ENCODE data around the gene TMEM239. TPM values are rescaled to one million over a fixed set of nuclear protein-coding genes. Genes with fewer than 3 reads are reported as not detected.

The TMEM239 gene
- polyA plus RNA-seq, 6 donors from 2014 or later = not detected

DNA sequence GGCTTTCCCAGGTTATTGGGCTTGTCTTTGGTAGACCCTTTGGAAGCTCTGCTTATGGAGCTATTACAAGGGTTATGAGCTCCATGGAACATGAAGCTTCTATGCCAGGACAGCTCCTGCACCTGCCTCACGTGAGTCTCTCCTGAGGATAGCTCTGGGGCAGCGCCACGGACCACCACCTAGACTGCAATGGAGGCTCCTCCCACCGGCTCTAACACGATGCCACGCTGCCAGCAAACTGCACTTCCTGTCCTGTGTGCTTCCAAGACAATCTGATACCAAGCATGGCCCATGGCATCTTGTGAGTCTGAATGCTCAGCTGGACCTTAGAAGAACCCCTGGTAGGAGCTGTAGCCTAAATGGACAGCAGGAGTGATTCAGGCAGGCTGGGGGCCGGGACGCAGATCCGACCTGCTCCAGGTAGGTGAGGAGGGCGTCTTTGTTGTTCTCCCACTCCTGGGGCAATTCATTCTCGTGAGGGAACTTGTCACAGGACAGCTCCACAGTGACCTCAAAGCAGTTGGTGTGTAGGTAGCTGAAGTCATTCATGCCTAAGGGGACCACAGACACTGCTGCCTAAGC, 21.2 kb upstream of the TMEM239 start:
- Mint-ChIP-seq H3K4me1 (peaks cover 11 to 14% (median 13%) of the 10 kb centered on the region in 3 donors), H3K9me3 (no peaks in the 10 kb centered on the region), H3K36me3 (peaks cover 0 to 3% of the 10 kb centered on the region in 2 donors), H3K27ac (no peak overlapping the region), H3K27me3 (peaks cover 24 to 66% (median 48%) of the 10 kb centered on the region in 3 donors), H3K4me3 (no peak overlapping the region)
- ATAC-seq (ENCODE audit: low read depth in 2 of 2) (no peak), DNase-seq (no peak)

DNA sequence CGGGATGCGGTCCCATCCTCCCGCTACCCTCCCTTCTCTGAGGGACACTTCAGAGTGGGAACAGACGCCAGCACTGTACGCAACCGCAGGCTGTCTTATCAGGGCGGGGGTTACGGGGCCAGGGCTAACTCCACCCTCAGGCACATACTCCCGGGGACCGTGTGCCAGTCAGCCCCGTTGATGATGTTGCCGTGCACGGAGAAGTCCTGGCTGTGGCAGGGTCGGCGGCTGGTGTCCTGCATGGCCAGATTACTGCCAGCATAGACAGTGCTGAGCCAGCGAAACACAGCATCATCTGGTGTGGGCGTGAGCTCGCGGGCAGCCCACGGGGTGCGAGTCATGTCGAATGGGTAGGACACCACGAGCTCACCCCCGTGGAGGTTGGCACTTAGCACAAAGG, 20.7 kb upstream of the TMEM239 start:
- Mint-ChIP-seq H3K4me3 (peak overlapping the region in 1 of 8 donors; percentile 6), H3K27ac (no peak overlapping the region), H3K9me3 (no peaks in the 10 kb centered on the region), H3K4me1 (peaks cover 14 to 17% (median 17%) of the 10 kb centered on the region in 3 donors), H3K27me3 (peaks cover 22 to 67% (median 48%) of the 10 kb centered on the region in 3 donors), H3K36me3 (peaks cover 0 to 6% of the 10 kb centered on the region in 2 donors)
- DNase-seq = no peak
- ATAC-seq (ENCODE audit: low read depth in 2 of 2) = no peak

DNA sequence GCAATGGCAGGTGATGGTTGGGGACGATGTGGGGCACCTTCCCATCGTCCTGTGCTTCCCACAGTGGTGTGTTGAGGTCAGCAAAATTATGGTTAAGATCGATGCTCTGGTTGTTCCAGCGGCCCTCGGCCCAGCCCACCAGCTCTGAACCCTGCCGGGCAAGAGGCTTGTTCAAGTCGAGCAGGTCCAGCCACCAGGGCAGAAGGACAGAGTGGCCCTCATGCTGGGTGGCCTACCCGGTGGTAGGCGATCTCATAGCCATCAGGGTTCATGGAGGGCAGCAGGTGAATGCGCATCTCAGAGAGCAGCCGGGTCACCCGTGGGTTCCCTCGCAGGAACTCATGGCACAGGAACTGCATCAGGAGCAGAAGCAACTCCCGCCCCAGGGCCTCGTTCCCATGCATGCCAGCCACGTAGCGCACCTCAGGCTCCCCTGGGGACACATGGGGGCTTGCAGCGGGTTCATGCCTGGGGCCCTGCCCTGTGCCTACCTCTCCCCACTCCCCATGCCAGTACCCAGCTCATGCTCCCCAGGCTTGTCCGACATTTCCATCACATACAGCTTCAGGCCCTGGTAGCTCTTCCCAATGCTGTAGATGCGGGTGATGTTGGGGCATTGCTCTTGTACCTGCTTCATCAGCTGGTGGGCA, 20.0 kb upstream of the TMEM239 start:
- ATAC-seq (ENCODE audit: low read depth in 2 of 2) (no peak), DNase-seq (no peak)
- H3K27ac Mint-ChIP-seq = no peak overlapping the region
- H3K4me3 Mint-ChIP-seq = no peak overlapping the region
- peaks cover 0 to 6% of the 10 kb centered on the region in 2 donors for H3K36me3 Mint-ChIP-seq
- peaks cover 27 to 71% (median 52%) of the 10 kb centered on the region in 3 donors for H3K27me3 Mint-ChIP-seq
- H3K9me3 Mint-ChIP-seq = no peaks in the 10 kb centered on the region
- peaks cover 20 to 24% (median 22%) of the 10 kb centered on the region in 3 donors for H3K4me1 Mint-ChIP-seq

DNA sequence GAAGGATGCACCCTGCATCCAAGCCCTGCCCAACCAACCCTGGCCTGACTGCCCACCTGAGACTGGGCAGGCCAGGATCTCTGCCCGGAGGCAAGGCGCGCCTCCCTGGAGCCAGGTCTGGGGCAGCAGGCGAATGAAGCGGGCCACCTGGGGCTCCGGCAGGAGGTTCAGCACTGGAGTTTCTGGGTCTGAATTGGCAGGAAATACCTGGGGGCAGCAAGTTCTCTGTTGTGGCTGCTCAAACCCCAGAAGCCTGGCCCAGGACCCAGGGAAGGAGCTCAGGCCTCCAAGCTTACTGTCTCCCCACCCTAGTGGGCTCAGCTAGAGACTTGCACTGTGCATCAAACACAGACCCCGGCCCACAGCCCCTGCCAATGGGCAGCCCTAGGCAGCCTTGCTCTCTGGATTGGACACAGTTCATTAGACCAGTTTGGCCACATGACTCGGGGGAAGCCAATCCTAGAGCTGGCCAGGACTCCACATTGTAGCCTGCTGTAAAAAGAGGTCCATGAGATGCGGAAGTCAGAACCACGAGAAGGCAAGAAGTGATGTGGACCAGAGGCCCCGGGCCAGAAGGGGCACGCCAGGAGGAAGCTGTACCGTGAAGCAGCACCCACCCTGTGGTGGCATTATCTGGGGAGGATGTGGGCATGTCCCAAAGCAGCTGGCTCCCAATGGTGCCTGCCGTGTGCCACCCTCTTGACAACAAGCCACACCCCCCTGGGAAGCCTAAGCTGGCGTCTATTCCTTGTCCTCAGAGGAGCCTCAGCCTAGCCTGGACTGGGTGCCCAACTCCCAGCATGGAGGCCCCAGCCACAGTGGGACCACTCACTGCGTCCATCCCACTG, 18.8 kb upstream of the TMEM239 start:
- Mint-ChIP-seq H3K36me3 (peaks cover 0 to 6% of the 10 kb centered on the region in 2 donors), H3K4me3 (no peak overlapping the region), H3K9me3 (peaks cover 0 to 3% (median 0%) of the 10 kb centered on the region in 7 donors), H3K4me1 (peaks cover 23 to 29% (median 29%) of the 10 kb centered on the region in 3 donors), H3K27ac (peak overlapping the region in 1 of 6 donors; percentile 63), H3K27me3 (peaks cover 29 to 76% (median 60%) of the 10 kb centered on the region in 3 donors)
- DNase-seq = no peak
- no peak for ATAC-seq (ENCODE audit: low read depth in 2 of 2)

DNA sequence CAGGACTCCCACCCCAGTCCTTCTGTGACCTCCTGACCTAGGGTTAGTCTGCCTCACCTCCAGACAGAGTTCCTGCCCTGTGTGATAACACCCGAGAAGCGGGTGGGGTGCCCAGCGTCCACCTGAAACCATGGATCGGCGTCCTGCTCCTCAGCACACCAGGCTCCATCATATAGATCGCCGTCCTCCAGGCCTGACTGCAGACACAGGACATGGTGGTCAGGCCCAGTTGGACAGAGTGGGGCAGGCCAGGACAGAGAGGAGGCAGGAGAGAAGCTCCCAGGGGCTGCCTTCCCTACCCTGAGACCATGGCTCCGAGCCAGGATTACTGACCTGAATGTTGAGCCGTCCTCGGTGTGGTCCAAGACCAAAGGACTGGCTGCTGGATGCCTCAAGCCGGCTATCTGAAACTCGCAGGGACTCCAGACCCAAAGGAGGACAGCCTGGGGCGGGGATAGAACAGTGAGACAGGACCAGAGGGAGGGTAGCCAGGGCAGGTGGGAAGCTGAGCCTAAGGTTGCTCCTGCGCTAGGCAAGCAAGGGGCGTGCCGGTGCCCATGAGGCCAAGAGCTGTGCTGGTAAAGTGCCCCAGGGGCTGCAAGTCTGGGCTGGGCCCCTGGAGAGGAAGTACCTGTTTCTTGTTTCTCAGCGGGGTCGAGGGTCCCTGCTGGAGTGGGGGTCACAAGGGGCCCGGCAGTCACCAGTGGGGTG, 17.9 kb upstream of the TMEM239 start:
- no peak for ATAC-seq (ENCODE audit: low read depth in 2 of 2)
- Mint-ChIP-seq H3K9me3 (peaks cover 0 to 3% (median 0%) of the 10 kb centered on the region in 7 donors), H3K4me3 (peak overlapping the region in 7 of 8 donors; percentile 37 to 83 (median 57)), H3K4me1 (peaks cover 23 to 32% (median 29%) of the 10 kb centered on the region in 3 donors), H3K27me3 (peaks cover 30 to 76% (median 61%) of the 10 kb centered on the region in 3 donors), H3K36me3 (peaks cover 0 to 6% of the 10 kb centered on the region in 2 donors), H3K27ac (peak overlapping the region in 1 of 6 donors; percentile 61)
- no peak for DNase-seq

DNA sequence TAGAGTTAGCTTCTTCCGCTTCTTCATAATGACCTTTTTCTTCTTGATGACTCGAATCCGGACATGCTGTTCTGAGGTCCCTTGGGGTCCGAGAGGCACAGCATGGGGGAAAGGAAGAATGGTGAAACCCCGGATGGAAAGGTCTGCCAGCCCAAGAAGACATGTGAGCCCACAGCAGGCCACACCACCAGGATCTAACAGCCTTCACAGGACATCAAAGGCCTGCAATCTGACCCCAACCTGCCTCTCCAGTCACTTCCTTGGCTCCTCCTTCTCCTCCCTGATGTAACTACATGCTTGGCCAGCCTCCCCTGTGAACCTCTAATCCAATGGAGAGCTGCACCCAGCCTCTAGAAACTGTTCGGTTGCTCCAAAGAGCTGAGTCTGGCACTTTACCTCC, 17.4 kb upstream of the TMEM239 start:
- Mint-ChIP-seq H3K27me3 (peaks cover 30 to 75% (median 57%) of the 10 kb centered on the region in 3 donors), H3K27ac (peak overlapping the region in 1 of 6 donors; percentile 49), H3K4me3 (peak overlapping the region in 7 of 8 donors; percentile 30 to 95 (median 85)), H3K36me3 (peaks cover 0 to 6% of the 10 kb centered on the region in 2 donors), H3K4me1 (peaks cover 23 to 32% (median 29%) of the 10 kb centered on the region in 3 donors), H3K9me3 (peaks cover 0 to 3% (median 0%) of the 10 kb centered on the region in 7 donors)
- DNase-seq = no peak
- ATAC-seq (ENCODE audit: low read depth in 2 of 2) = no peak

DNA sequence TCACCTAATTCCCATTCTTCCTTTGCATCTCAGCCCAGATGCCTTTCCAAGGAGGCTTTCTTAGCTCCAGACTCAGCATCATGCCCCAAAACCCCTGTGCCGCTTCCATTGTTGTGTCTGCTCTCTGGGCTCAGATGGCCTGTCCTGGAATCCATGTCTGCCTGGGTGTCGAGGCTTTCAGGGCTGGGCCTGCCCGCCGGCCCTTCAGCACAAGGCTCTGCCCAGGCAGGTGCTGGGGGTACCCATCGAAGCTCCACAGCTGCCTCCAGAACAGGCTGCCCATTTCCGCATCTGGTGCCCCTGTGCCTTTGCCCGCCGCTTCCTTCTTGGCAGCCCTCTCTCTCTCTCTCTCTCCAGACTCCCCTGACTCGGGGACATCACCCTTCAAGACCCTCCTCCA, 16.9 kb upstream of the TMEM239 start:
- H3K9me3 Mint-ChIP-seq = peaks cover 0 to 3% (median 0%) of the 10 kb centered on the region in 7 donors
- peak overlapping the region; percentile 40 to 95 (median 88) for H3K4me3 Mint-ChIP-seq

DNA sequence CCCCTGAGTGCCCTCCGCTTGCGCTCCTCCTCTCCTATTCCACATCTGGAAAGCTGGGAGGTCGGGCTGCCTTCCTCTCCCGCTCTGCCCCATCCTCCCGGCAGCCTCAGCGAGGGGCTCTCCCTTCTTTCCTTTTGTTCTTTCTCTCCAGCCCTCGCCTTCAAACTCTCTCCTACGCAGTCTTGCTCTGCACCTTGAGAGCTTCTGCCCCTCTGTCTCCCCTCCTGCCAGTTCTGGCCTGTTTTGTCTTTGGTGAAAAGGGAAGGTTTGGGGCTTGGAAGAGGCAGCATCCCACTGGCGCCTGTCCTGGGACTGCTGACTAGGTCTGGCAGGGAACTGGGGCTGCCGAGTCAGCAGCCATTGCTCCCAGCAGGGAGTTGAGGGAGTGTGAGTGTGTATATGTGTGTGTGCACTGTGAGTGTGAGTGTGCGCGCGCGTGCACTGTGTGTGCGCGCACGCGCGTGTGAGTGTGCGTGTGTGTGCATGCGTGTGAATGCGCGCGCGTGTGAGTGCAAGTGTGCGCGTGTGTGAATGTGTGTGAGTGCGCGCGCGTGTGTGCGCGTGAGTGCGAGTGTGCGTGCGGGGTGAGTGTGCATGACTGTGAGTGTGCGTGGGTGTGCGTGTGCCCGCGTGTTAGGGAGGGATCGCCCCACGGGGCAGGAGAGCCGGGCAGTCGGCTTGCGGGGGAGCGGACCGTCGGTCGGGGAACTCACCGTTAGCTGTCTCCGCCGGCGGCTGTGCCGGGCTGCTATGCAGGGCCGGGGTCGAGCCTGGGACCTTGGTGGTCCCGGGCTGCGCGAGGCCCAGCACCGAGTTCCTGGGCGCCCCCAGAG, 16.3 kb upstream of the TMEM239 start:
- peaks cover 23 to 32% (median 29%) of the 10 kb centered on the region in 3 donors for H3K4me1 Mint-ChIP-seq
- H3K9me3 Mint-ChIP-seq = peaks cover 0 to 3% (median 0%) of the 10 kb centered on the region in 7 donors
- peaks cover 0 to 6% of the 10 kb centered on the region in 2 donors for H3K36me3 Mint-ChIP-seq
- H3K27ac Mint-ChIP-seq = peak overlapping the region in 3 of 6 donors; percentile 7 to 93 (median 86)
- ATAC-seq (ENCODE audit: low read depth in 2 of 2) (no peak), DNase-seq (no peak)
- H3K27me3 Mint-ChIP-seq = peaks cover 36 to 75% (median 65%) of the 10 kb centered on the region in 3 donors
- H3K4me3 Mint-ChIP-seq = peak overlapping the region; percentile 40 to 95 (median 88)

More for the DNA sequence above, 16.9 kb upstream of the TMEM239 start:
- H3K27me3 Mint-ChIP-seq = peaks cover 33 to 75% (median 61%) of the 10 kb centered on the region in 3 donors
- H3K27ac Mint-ChIP-seq = peak overlapping the region in 1 of 6 donors; percentile 26
- peaks cover 0 to 6% of the 10 kb centered on the region in 2 donors for H3K36me3 Mint-ChIP-seq
- DNase-seq (no peak), ATAC-seq (ENCODE audit: low read depth in 2 of 2) (no peak)
- peaks cover 23 to 32% (median 29%) of the 10 kb centered on the region in 3 donors for H3K4me1 Mint-ChIP-seq

DNA sequence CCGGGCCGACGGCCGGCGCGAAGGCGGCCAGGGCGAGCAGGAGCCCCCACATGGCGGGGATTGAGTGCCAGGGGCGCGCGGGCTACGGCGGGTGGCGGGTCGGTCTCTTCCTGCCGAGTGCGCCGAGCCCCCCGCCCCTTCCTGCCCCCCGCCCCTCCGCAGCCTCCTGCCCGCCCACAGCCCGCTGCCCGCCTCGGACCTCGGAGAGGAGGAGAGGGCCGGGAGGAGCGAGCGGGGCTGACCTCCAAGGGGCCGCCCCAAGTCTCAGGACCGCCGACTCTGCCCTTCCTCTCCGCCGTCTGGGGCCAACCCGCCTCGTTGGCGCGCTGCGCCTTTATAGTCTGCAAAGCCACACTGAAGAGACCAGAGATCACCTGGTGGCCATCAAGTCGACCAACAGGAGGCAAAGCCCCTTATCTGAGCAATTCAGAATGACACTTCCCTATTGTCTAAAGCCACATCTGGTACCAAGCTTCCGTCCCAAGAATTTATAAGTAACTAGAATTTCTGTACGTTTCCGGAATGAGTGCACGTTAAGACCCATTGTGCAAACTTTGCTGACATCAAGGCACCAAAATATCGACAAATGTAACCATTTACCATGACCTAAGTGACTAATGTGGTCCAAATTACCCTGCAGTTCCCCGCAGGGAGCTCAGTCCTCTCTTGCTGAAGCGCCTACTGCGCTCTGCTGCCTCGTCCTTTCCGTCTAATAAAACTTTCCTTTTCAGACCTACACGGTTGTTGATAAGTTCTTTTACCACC, 15.5 kb upstream of the TMEM239 start, which contains the start of gene CPXM1:
TSS of gene CPXM1 (minus strand) at position 107 of the 765 bp plus-strand sequence. CDS start at position 52, 55 bp downstream.
- peaks cover 23 to 32% (median 29%) of the 10 kb centered on the region in 3 donors for H3K4me1 Mint-ChIP-seq
- H3K27me3 Mint-ChIP-seq = peaks cover 36 to 80% (median 71%) of the 10 kb centered on the region in 3 donors
- peak within 1 kb of the TSS; percentile 40 to 95 (median 90) for H3K4me3 Mint-ChIP-seq
- DNase-seq (peak; percentile 14), ATAC-seq (ENCODE audit: low read depth in 2 of 2) (peak; percentile 64 to 70)
- H3K36me3 Mint-ChIP-seq = peaks cover 0 to 6% of the 10 kb centered on the region in 2 donors
- H3K27ac Mint-ChIP-seq = peak within 1 kb of the TSS in 5 of 6 donors; percentile 54 to 93 (median 70)
- peaks cover 0 to 3% (median 0%) of the 10 kb centered on the region in 7 donors for H3K9me3 Mint-ChIP-seq

DNA sequence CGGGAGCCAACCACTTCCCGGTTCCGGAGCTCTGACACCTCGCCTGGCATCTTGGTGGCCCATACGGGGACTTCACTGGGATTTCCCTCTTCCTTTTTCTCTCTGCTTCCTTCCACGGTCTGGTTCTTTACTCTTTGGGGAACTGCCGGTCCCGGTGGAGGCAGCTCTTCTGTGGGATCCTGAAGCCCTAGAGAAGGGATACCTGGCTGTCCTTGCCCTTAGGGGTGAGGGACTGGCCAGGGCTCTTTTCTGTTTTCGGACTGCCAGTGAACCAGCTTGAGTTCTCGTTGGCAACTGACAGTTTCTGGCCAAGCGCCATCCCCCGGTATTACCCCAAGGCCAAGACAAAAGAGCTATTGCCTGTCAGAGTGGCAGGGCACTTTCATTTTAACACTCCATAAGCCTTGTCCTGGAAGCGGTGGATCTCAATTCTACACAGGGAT, 14.9 kb upstream of the TMEM239 start:
- ATAC-seq (ENCODE audit: low read depth in 2 of 2) (peak in 1 of 2 donors; percentile 16), DNase-seq (no peak)
- peaks cover 0 to 3% (median 0%) of the 10 kb centered on the region in 7 donors for H3K9me3 Mint-ChIP-seq
- peak overlapping the region in 2 of 6 donors; percentile 54 to 67 for H3K27ac Mint-ChIP-seq
- peak overlapping the region; percentile 40 to 89 (median 86) for H3K4me3 Mint-ChIP-seq
- peaks cover 41 to 85% (median 77%) of the 10 kb centered on the region in 3 donors for H3K27me3 Mint-ChIP-seq
- H3K36me3 Mint-ChIP-seq = peaks cover 0 to 6% of the 10 kb centered on the region in 2 donors
- H3K4me1 Mint-ChIP-seq = peaks cover 23 to 33% (median 32%) of the 10 kb centered on the region in 3 donors

All from naive B cell (primary cell).